LNCAP (cell line): ENCODE data around the gene PAX8.

Source experiments
- CTCF ChIP-seq: fragments of 450-650 bp; IDR thresholded peaks from 2 replicates; pipeline ENCODE4 v1.5.1; 2017; ENCODE audit warnings: mild to moderate bottlenecking

The PAX8 gene

GRCh38 chr2:113219889-113220641, 58.7 kb downstream of the PAX8 start:
- no peak for TF ChIP-seq CTCF

DNA sequence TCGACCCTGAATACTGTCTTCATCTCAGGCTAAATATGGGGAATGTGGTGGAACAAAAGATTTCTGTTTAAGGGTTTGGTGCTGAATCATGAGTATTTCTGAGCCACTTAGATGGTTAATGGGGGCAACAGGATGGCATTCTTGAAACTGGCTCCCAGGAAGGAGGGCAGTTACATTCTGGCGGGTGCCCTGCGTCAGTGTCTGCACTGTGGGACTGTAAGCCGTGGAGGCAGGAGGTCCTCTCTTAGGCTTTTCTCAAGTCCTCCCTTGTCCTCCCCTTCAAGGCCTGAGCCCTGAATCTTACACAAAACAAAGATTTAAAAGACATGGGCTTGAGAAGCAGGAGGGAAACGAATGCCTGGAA, 59.2 kb downstream of the PAX8 start:
- TF ChIP-seq CTCF: no peak

- no peak for TF ChIP-seq CTCF
These were observed 59.7 kb downstream of the PAX8 start for GRCh38 chr2:113219092-113219441.

- no peak for TF ChIP-seq CTCF
These were observed 60.2 kb downstream of the PAX8 start for GRCh38 chr2:113218283-113219091.

GRCh38 chr2:113217455-113218282, 61.1 kb downstream of the PAX8 start:
- no peak for TF ChIP-seq CTCF

DNA sequence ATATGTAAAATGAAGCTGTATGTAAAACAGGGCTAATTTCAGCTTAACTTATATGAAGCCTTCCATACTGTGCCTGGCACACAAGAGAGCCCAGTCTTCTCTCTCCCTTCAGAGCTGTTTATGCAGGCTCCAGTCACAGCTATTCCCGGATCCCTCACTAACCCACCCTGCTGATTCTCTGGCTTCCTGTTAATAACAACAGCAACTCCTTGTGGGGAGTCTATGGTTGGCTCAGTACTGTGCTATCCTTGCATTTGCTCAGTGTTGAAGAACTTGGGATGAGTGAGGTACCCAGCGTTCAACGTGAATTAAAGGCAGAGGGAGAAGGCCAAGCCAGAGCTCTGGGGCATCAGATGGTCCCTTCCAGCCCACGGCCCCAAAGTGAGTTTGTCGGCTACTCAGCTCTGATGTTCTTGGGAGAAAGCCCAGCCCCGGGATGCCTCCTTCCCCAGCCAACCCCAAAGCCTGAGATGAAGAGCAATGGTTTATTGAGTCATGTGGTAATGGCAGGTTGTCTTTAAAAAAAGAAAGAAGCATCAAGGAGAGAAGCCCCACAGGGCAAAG, 61.7 kb downstream of the PAX8 start:
- TF ChIP-seq CTCF: no peak

GRCh38 chr2:113216321-113216720, 62.4 kb downstream of the PAX8 start:
- TF ChIP-seq CTCF: no peak
